Fibroblast of mammary gland (primary cell): ENCODE measurements around the gene FGF23.

Experiments
- DNase-seq: peaks from one replicate; pipeline ENCODE4 v3.0.0-alpha.2; 2010; ENCODE audit warnings: low read depth
- H3K4me3 ChIP-seq: 2 replicates; pipeline ENCODE4 v1.5.1; 2011; ENCODE audit warnings: low read depth, mild to moderate bottlenecking, low read length, moderate library complexity; ENCODE audit not compliant: control insufficient read depth
- TF ChIP-seq, protein P1 (sequence below): conservative IDR thresholded peaks from 2 replicates; pipeline ENCODE4 v1.5.1; 2011; ENCODE audit warnings: low read depth, low read length, inconsistent platforms; ENCODE audit not compliant: control insufficient read depth, insufficient read depth

The FGF23 gene

DNA sequence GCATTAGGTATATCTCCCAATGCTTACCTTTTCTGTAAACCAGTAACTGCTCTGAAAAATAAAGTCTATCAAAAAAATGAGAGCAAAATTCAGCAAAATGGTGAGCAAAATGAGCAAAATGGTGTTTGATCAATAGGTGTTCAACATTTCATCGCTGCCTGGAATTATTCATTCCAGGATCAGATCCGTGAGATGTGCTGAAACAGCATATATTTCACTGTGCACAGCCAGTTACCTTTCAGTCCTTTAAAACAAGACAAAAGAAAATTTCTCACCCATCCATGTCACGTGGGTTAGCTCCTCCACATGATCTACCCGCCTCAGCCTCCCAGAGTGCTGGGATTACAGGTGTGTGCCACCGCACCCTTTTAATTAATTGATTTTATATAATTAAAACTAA, 8.1 kb upstream of the FGF23 start:
- TF ChIP-seq, protein P1, sequence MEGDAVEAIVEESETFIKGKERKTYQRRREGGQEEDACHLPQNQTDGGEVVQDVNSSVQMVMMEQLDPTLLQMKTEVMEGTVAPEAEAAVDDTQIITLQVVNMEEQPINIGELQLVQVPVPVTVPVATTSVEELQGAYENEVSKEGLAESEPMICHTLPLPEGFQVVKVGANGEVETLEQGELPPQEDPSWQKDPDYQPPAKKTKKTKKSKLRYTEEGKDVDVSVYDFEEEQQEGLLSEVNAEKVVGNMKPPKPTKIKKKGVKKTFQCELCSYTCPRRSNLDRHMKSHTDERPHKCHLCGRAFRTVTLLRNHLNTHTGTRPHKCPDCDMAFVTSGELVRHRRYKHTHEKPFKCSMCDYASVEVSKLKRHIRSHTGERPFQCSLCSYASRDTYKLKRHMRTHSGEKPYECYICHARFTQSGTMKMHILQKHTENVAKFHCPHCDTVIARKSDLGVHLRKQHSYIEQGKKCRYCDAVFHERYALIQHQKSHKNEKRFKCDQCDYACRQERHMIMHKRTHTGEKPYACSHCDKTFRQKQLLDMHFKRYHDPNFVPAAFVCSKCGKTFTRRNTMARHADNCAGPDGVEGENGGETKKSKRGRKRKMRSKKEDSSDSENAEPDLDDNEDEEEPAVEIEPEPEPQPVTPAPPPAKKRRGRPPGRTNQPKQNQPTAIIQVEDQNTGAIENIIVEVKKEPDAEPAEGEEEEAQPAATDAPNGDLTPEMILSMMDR: no peak
- H3K4me3 ChIP-seq: no peak overlapping the region
- no peak for DNase-seq

DNA sequence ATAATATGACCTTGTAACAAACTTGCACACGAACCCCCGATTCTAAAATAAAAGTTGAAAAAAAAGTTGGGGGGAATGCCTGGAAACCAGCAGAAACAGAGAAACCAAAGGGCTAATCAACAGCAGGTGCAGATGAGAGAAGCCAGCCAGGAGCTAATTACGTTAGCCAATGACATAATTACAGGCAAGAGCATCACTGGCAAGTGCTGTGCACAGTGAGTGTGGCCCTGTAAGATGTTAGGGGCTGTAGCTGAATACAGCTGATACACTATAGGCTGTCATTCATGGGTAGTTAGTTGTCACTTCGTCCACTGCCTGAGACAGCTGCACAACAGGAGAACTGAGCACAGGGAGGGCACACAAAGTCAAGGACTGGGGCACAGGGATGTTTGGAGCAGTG, 7.3 kb upstream of the FGF23 start:
- TF ChIP-seq, protein P1: no peak
- H3K4me3 ChIP-seq: no peak overlapping the region
- no peak for DNase-seq

DNA sequence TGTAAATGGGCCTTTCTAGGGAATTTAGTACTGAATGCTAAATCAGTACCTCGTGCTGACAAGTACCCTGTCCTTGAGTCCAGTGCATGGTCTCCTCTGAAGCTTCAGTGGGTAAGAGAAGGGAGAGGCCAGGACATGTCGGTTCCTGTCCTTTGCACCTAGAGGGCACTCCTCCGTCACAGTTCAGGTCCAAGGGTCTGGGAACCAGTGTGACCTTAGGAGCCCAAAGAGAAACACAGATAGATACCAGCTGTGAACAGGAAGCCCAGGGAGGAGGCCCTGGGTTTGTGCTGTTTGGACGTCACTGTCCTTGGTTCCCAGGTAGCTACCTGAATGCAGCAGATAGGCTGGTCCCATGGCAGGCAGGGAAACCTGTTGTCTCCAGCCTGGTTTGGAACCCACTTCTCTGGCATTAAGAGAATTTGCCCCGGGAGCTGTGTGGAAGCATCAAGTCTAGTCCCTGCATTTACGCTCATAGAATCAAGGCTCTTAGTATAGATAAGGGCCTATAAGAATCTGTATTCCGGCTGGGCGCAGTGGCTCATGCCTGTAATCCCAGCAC, 3.9 kb upstream of the FGF23 start:
- DNase-seq: no peak
- H3K4me3 ChIP-seq: no peak overlapping the region
- TF ChIP-seq, protein P1: no peak

DNA sequence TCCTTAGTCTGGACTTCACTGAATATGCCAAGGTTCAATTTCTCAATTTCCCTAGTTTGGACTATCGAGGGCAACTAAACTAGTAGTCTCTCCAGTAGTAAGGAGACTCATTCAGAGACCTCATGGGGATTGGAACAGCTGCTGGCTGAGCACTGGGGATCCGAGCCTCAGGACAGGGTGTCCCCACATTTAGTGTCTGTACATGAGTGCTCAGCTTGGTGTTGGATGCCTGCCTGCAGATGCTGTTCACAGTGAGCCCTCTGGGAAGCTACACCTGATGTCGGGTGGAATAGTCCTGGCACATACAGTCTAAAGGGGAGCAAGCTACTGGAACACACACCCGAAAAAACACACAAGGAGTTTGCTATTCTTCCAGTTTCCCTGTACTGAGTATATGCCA, 820 bp upstream of the FGF23 start:
- TF ChIP-seq, protein P1: no peak
- no peak overlapping the region for H3K4me3 ChIP-seq
- DNase-seq: no peak

DNA sequence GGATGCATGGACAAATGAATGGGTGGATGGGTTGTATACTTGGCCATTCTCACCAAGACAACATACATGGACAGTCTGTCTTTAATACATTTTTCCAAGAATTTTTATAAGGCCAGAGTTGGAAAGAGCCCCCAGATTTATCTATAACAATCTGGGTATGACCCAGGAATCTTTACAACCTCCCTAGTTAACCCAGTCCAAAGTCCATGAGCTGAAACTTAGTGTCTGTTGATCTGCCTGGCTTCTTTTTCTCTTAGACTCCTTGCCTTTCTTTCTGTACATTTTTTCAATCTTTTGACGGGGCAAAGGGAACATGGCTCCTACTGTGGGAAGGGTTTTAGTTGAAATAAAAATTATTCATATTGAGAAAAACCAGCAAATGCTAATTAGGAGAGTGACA, 740 bp downstream of the FGF23 start:
- H3K4me3 ChIP-seq: no peak overlapping the region
- TF ChIP-seq, protein P1: no peak
- no peak for DNase-seq

DNA sequence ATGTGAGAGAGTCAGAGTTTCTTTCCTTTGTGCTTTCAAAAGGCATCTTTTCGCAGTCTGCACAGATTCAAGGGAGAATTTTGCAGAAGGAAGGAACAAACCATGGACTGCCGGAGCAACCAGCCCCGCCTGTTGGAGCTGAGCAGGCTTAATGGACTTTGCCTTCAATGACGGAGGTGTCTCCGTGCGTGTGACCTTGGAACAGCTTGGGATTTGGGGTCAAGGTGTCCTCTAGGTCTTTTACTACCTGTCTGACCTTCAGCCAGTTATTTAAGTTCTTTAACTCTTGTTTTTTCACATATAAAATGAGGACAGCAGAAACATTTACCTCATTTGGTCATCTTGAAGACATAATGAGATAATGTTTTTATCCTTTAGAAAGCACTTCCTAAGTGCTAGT, 4.1 kb downstream of the FGF23 start:
- no peak overlapping the region for H3K4me3 ChIP-seq
- TF ChIP-seq, protein P1: no peak

DNA sequence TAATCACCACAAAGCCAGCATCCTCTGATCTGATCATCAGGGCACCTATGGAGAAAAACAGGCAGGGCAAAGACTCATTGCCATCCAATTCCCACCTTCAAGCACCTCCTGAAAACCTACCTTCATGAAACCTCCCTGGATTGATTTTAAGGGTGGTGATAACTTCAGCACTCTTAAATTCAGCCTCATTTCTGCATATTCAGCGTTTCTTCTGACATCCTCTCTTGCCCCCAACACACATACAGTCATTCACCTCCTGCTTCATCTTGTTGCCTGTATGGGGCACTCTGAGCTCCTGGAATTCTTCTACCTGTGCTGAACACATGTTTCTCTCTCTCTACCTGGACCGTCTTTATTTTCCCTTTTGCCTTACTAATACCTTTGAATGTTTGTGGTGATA, 6.9 kb downstream of the FGF23 start:
- TF ChIP-seq, protein P1: no peak
- H3K4me3 ChIP-seq: no peak overlapping the region
- no peak for DNase-seq

More for the DNA sequence above, 4.1 kb downstream of the FGF23 start:
- DNase-seq: no peak
